NT2/D1 (cell line): Measurements from ENCODE around the gene PHOSPHO2.

Experiments used
- DNase-seq: peaks from one replicate; pipeline ENCODE4 v3.0.0-alpha.2; 2011; ENCODE audit warnings: low read depth, low spot score
- H3K27me3 ChIP-seq: 2 replicates; pipeline ENCODE4 v1.6.0; 2011; ENCODE audit warnings: mild to moderate bottlenecking; ENCODE audit not compliant: insufficient read length, insufficient read depth
- H3K36me3 ChIP-seq: 2 replicates; pipeline ENCODE4 v1.6.1; 2011; ENCODE audit warnings: mild to moderate bottlenecking, low read length, mixed read lengths; ENCODE audit not compliant: insufficient read depth, insufficient read length
- H3K4me1 ChIP-seq: 2 replicates; pipeline ENCODE4 v1.5.1; 2011; ENCODE audit not compliant: insufficient read depth, insufficient read length
- H3K4me3 ChIP-seq: 2 replicates; pipeline ENCODE4 v1.5.1; 2011; ENCODE audit warnings: low read depth; ENCODE audit not compliant: insufficient read length
- H3K9ac ChIP-seq: 2 replicates; pipeline ENCODE4 v1.6.0; 2011; ENCODE audit warnings: low read depth; ENCODE audit not compliant: insufficient read length
- H3K9me3 ChIP-seq: 2 replicates; pipeline ENCODE4 v1.5.1; 2011; ENCODE audit warnings: mild to moderate bottlenecking, low read length; ENCODE audit not compliant: insufficient read depth
- SUZ12 ChIP-seq: IDR thresholded peaks from 2 replicates; pipeline ENCODE4 v1.6.1; 2011; ENCODE audit not compliant: insufficient read length, insufficient read depth; ENCODE audit errors: extremely low read depth
- YY1 ChIP-seq: IDR thresholded peaks from 2 replicates; pipeline ENCODE4 v1.6.1; 2011; ENCODE audit not compliant: insufficient read length, insufficient read depth
- ZNF274 ChIP-seq: IDR thresholded peaks from 2 replicates; pipeline ENCODE4 v1.6.1; 2011; ENCODE audit warnings: mild to moderate bottlenecking, low read depth, low read length

The PHOSPHO2 gene

GRCh38 chr2:169661265-169661664 lies 33.0 kb upstream of the PHOSPHO2 start:
- no peaks in the 10 kb centered on the region for H3K36me3 ChIP-seq
- H3K4me3 ChIP-seq: no peak overlapping the region
- no peak for TF ChIP-seq YY1
- no peak for TF ChIP-seq ZNF274
- TF ChIP-seq SUZ12: no peak
- no peak for DNase-seq
- no peaks in the 10 kb centered on the region for H3K4me1 ChIP-seq
- H3K9me3 ChIP-seq: no peaks in the 10 kb centered on the region
- no peak overlapping the region for H3K9ac ChIP-seq
- no peaks in the 10 kb centered on the region for H3K27me3 ChIP-seq

- H3K36me3 ChIP-seq: no peaks in the 10 kb centered on the region
- TF ChIP-seq SUZ12: no peak
- no peak for TF ChIP-seq YY1
- TF ChIP-seq ZNF274: no peak
- no peaks in the 10 kb centered on the region for H3K4me1 ChIP-seq
- no peak overlapping the region for H3K4me3 ChIP-seq
- H3K9ac ChIP-seq: no peak overlapping the region
- no peaks in the 10 kb centered on the region for H3K27me3 ChIP-seq
- no peaks in the 10 kb centered on the region for H3K9me3 ChIP-seq
- no peak for DNase-seq
These were observed 31.5 kb upstream of the PHOSPHO2 start for GRCh38 chr2:169662744-169663143.

GRCh38 chr2:169663247-169663646 lies 31.0 kb upstream of the PHOSPHO2 start:
- Histone ChIP-seq H3K9me3 (no peaks in the 10 kb centered on the region), H3K36me3 (no peaks in the 10 kb centered on the region), H3K4me3 (no peak overlapping the region), H3K27me3 (no peaks in the 10 kb centered on the region), H3K9ac (no peak overlapping the region), H3K4me1 (no peaks in the 10 kb centered on the region)
- DNase-seq: no peak
- TF ChIP-seq YY1: no peak
- no peak for TF ChIP-seq SUZ12
- no peak for TF ChIP-seq ZNF274

GRCh38 chr2:169664600-169664977 lies 29.7 kb upstream of the PHOSPHO2 start:
- Histone ChIP-seq H3K4me3 (no peak overlapping the region), H3K9me3 (no peaks in the 10 kb centered on the region), H3K27me3 (no peaks in the 10 kb centered on the region), H3K36me3 (no peaks in the 10 kb centered on the region), H3K4me1 (no peaks in the 10 kb centered on the region), H3K9ac (no peak overlapping the region)
- no peak for DNase-seq
- TF ChIP-seq SUZ12 (no peak), YY1 (no peak), ZNF274 (no peak)

- DNase-seq: no peak
- TF ChIP-seq ZNF274: no peak
- TF ChIP-seq YY1: no peak
- no peak for TF ChIP-seq SUZ12
- no peak overlapping the region for H3K9ac ChIP-seq
These were observed 29.0 kb upstream of the PHOSPHO2 start for GRCh38 chr2:169664978-169665930.

GRCh38 chr2:169667583-169667982 lies 26.7 kb upstream of the PHOSPHO2 start:
- Histone ChIP-seq H3K36me3 (no peaks in the 10 kb centered on the region), H3K27me3 (no peaks in the 10 kb centered on the region), H3K9me3 (no peaks in the 10 kb centered on the region), H3K4me3 (no peak overlapping the region), H3K9ac (no peak overlapping the region), H3K4me1 (no peaks in the 10 kb centered on the region)
- DNase-seq: no peak
- no peak for TF ChIP-seq ZNF274
- TF ChIP-seq SUZ12: no peak
- TF ChIP-seq YY1: no peak

More at GRCh38 chr2:169664978-169665930, 29.0 kb upstream of the PHOSPHO2 start:
- Histone ChIP-seq H3K36me3 (no peaks in the 10 kb centered on the region), H3K4me3 (no peak overlapping the region), H3K9me3 (no peaks in the 10 kb centered on the region), H3K27me3 (no peaks in the 10 kb centered on the region), H3K4me1 (no peaks in the 10 kb centered on the region)

- Histone ChIP-seq H3K36me3 (no peaks in the 10 kb centered on the region), H3K9ac (no peak overlapping the region), H3K4me3 (no peak overlapping the region), H3K4me1 (no peaks in the 10 kb centered on the region), H3K9me3 (no peaks in the 10 kb centered on the region), H3K27me3 (no peaks in the 10 kb centered on the region)
- no peak for TF ChIP-seq SUZ12
- no peak for TF ChIP-seq YY1
- no peak for TF ChIP-seq ZNF274
- DNase-seq: no peak
These were observed 24.0 kb upstream of the PHOSPHO2 start for GRCh38 chr2:169670215-169670651.
